ENCODE measurements around the gene TLR3. TPM values are rescaled to one million over a fixed set of nuclear protein-coding genes. Genes with fewer than 3 reads are reported as not detected.

Gene TLR3
- total and polyA plus RNA-seq, 2 of the 8 experiments (the other 6 are each of a cell fraction or from before 2014, with no cell fraction given): 1.00 to 2.6 TPM

- Histone ChIP-seq H2BK120ac (replicated peaks; ENCODE audit: low read depth, low read length) (no peak overlapping the region), H2BK12ac (ENCODE audit: low read depth, low read length) (no peak overlapping the region), H3K23ac (ENCODE audit: insufficient read length) (no peak overlapping the region), H2BK15ac (ENCODE audit: low read length) (no peak overlapping the region), H3K18ac (ENCODE audit: extremely low read depth, low read length) (no peak overlapping the region), H3K27me3 (replicated peaks in 1 of 4; ENCODE audit: control insufficient read depth in 3 of 4, extremely low read depth in 1 of 4, insufficient read depth in 3 of 4, low read length in 3 of 4) (peaks cover 5 to 18% (median 13%) of the 10 kb centered on the region in 4 experiments; a peak in 6 of 7 replicates), H3K14ac (ENCODE audit: insufficient read length) (no peak overlapping the region), H3K9ac (replicated peaks in 1 of 4; ENCODE audit: extremely low read depth in 1 of 4, low read depth in 3 of 4, low read length in 3 of 4) (no peak overlapping the region), H3K79me1 (ENCODE audit: low read depth, low read length) (no peaks in the 10 kb centered on the region), H2AFZ (ENCODE audit: low read length) (no peak overlapping the region), H4K20me1 (replicated peaks in 1 of 2; ENCODE audit: control insufficient read depth in 1 of 2, insufficient read depth in 2 of 2, low read length in 2 of 2) (peaks cover 0 to 2% of the 10 kb centered on the region in 2 experiments), H3K4ac (replicated peaks; ENCODE audit: insufficient read length, low read depth, low read length) (no peak overlapping the region), H3K36me3 (ENCODE audit: control insufficient read depth in 2 of 4, insufficient read depth in 4 of 4, low read length in 3 of 4) (no peaks in the 10 kb centered on the region), H4K8ac (ENCODE audit: extremely low read depth, insufficient read depth, low read length) (no peak overlapping the region), H2AK5ac (ENCODE audit: low read depth, low read length) (no peak overlapping the region), H3K79me2 (ENCODE audit: control insufficient read depth in 1 of 2, insufficient read depth in 2 of 2, low read length in 2 of 2) (no peaks in the 10 kb centered on the region), H3K23me2 (ENCODE audit: low read depth, low read length) (peaks cover 7% of the 10 kb centered on the region; the same call in 1 of the 2 replicates), H3K4me1 (replicated peaks in 1 of 4; ENCODE audit: control insufficient read depth in 3 of 4, insufficient read depth in 4 of 4, low read length in 3 of 4) (peaks cover 0 to 10% (median 4%) of the 10 kb centered on the region in 4 experiments; a peak in 4 of 7 replicates), H4K91ac (replicated peaks; ENCODE audit: insufficient read length, low read length) (no peak overlapping the region), H3K4me3 (ENCODE audit: extremely low read depth in 1 of 4, insufficient read depth in 2 of 4, low read depth in 3 of 4, low read length in 4 of 4) (no peak overlapping the region), H3K4me2 (ENCODE audit: insufficient read depth in 1 of 2, low read depth in 2 of 2, low read length in 2 of 2) (no peak overlapping the region), H3K9me3 (ENCODE audit: insufficient read depth in 2 of 2, low read depth in 1 of 2, low read length in 1 of 2) (no peaks in the 10 kb centered on the region), H2BK20ac (ENCODE audit: low read length) (no peak overlapping the region), H3K27ac (ENCODE audit: low read depth, low read length) (no peak overlapping the region), H2BK5ac (ENCODE audit: low read depth, low read length) (no peak overlapping the region), H3K56ac (replicated peaks; ENCODE audit: insufficient read length, low read depth, low read length) (no peak overlapping the region), H4K5ac (ENCODE audit: insufficient read length, low read depth, low read length) (no peak overlapping the region)
- FAIRE-seq (no peak), DNase-seq (ENCODE audit: low read depth in 1 of 2, low spot score in 2 of 2) (no peak)
- POLR2A ChIA-PET (ENCODE audit: partially characterized antibody): interaction anchor here (0.9 kb wide), 1 partner anchor 9 kb away, joined by 3 read pairs; no protein-coding TSS in a partner anchor
- CTCF ChIA-PET (ENCODE audit: partially characterized antibody): interaction anchor here (0.7 to 5.5 kb wide), 3 partner anchors 8 to 25 kb away, joined by 4 to 16 read pairs (median 5); no protein-coding TSS in a partner anchor
- 83% methylated on average over 4 of the region's 4 CpGs; no CpG with 5 or more reads in 1 of the 2 experiments for WGBS, 2 experiments (ENCODE audit: extremely low coverage in 1 of 2, insufficient coverage in 1 of 2, insufficient read length in 1 of 2, insufficient replicate concordance in 2 of 2, low coverage in 1 of 2, low lambda C conversion rate in 2 of 2, missing lambda C conversion rate in 1 of 2)
- TF ChIP-seq ATF3 (IDR thresholded peaks at IDR 0.05; ENCODE audit: insufficient read depth, low read depth, low read length): no peak
- TF ChIP-seq CBX8 (IDR thresholded peaks at IDR 0.05; ENCODE audit: borderline replicate concordance, low read depth, low read length): no peak
- no peak for TF ChIP-seq ZNF274 (IDR thresholded peaks at IDR 0.05; ENCODE audit: borderline replicate concordance, extremely low read depth, low read length)
- TF ChIP-seq GTF2F1 (IDR thresholded peaks at IDR 0.05; ENCODE audit: borderline replicate concordance, low read depth, low read length): no peak
- TF ChIP-seq POU5F1 (IDR thresholded peaks at IDR 0.05; ENCODE audit: low read depth, low read length): no peak
- no peak for TF ChIP-seq HDAC6 (IDR thresholded peaks at IDR 0.05; ENCODE audit: low read depth, low read length)
- TF ChIP-seq CTBP2 (IDR thresholded peaks at IDR 0.05; ENCODE audit: borderline replicate concordance, insufficient read depth, insufficient read length, low read length): no peak
- TF ChIP-seq JUN (IDR thresholded peaks at IDR 0.05; ENCODE audit: low read depth, low read length): no peak
- TF ChIP-seq CREB1 (IDR thresholded peaks at IDR 0.05): no peak
- no peak for TF ChIP-seq ASH2L (IDR thresholded peaks at IDR 0.05; ENCODE audit: low read length)
- TF ChIP-seq JUND (IDR thresholded peaks at IDR 0.05; ENCODE audit: low read length): no peak
- no peak for TF ChIP-seq HDAC2 (IDR thresholded peaks at IDR 0.05; ENCODE audit: borderline replicate concordance in 1 of 2, low read depth in 2 of 2, low read length in 2 of 2)
- no peak for TF ChIP-seq SP4 (IDR thresholded peaks at IDR 0.05; ENCODE audit: low read length)
- TF ChIP-seq POLR2A (IDR thresholded peaks at IDR 0.05; ENCODE audit: control extremely low read depth in 1 of 2, low read depth in 2 of 2, low read length in 2 of 2): no peak
- TF ChIP-seq BCL11A (IDR thresholded peaks at IDR 0.05; ENCODE audit: low read depth in 2 of 2, low read length in 2 of 2): no peak
These were observed 40.3 kb downstream of the TLR3 start for GRCh38 chr4:186109245-186109644.
